Vagina (tissue), 2 donors: ENCODE measurements around the gene CADPS. TPM values are rescaled to one million over a fixed set of nuclear protein-coding genes. Genes with fewer than 3 reads are reported as not detected.

Source experiments
- DNase-seq, 2 donors: peaks; one replicate each; pipeline ENCODE4 v3.0.0-alpha.2; 2017; ENCODE audit errors: extremely low spot score in 2 of 2
- H3K27ac ChIP-seq: fragments of 200-600 bp; sonication (generic); one replicate; pipeline ENCODE4 v1.5.1; 2019
- H3K27me3 ChIP-seq: fragments of 200-600 bp; sonication (generic); one replicate; pipeline ENCODE4 v1.5.1; 2019
- H3K36me3 ChIP-seq, 2 donors: fragments of 200-600 bp; sonication (generic); one replicate each; pipeline ENCODE4 v1.5.1; 2017 to 2019
- H3K4me1 ChIP-seq: fragments of 200-600 bp; sonication (generic); one replicate; pipeline ENCODE4 v1.5.1; 2019
- H3K4me3 ChIP-seq, 2 donors: fragments of 200-600 bp; sonication (generic); 1 replicate in 1 of 2; 2 replicates in 1 of 2; pipeline ENCODE4 v1.5.1; 2016 to 2019
- H3K9me3 ChIP-seq: fragments of 200-600 bp; sonication (generic); one replicate; pipeline ENCODE4 v1.5.1; 2019
- POLR2A ChIP-seq, 2 donors: fragments of 450-650 bp; IDR thresholded peaks; one replicate each; pipeline ENCODE4 v1.6.1; 2017; ENCODE audit warnings: antibody characterized with exemption in 2 of 2, mild to moderate bottlenecking in 2 of 2, moderate library complexity in 2 of 2
- POLR2AphosphoS5 ChIP-seq, 2 donors: sonication (generic); formaldehyde crosslinking; IDR thresholded peaks; one replicate each; pipeline ENCODE4 v1.9.0; 2017; ENCODE audit warnings: antibody characterized with exemption in 2 of 2, mild to moderate bottlenecking in 2 of 2, low read depth in 1 of 2; ENCODE audit not compliant: insufficient read depth in 1 of 2
- intact Hi-C: fragments of 100-400 bp; cut with DNase I; formaldehyde crosslinking; loops from one replicate; pipeline ENCODE4 v1.15.1; 2023
- total RNA-seq: library from RNA; depleted of rRNA; stranded (reverse); fragments of >200 nt; gene quantifications from one replicate; pipeline ENCODE4 v1.2.3, GENCODE V29; 2016
- TF ChIP-seq, protein P1 (sequence below), 3 experiments: fragments of 450-650 bp in 2 of 3; fragments of 200-600 bp in 1 of 3; sonication (generic) in 1 of 3; IDR thresholded peaks; one replicate each; pipeline ENCODE4 v1.5.1; 2017 to 2019; ENCODE audit warnings: antibody characterized with exemption in 3 of 3, mild to moderate bottlenecking in 2 of 3, moderate library complexity in 2 of 3

CADPS gene
- total RNA-seq, 1 donor from 2014 or later: 12.8 TPM

DNA sequence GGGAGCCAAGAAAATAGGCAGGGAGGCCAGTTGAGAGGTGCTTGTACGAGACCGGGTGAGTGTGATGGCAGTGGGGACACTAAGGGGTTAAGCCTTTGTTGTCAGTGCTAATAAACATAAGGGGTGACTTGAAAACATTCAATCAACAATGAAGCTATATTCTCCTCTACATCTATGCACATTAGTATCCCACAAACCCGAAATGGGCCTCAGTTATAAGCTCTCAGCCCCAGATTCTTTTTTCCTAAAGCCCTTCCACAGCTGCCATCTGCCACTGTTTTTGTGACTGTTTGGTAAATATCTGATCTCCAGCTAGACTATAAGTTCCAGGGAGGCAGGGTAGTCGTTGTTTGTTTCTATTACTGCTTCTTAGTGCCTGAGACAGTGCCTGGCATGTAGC lies 118.2 kb downstream of the CADPS start:
- intact Hi-C loops: no loop called here
- H3K4me1 ChIP-seq: no peaks in the 10 kb centered on the region
- no peaks in the 10 kb centered on the region for H3K9me3 ChIP-seq
- no peaks in the 10 kb centered on the region for H3K27me3 ChIP-seq
- no peak for DNase-seq
- no peaks in the 10 kb centered on the region for H3K36me3 ChIP-seq
- no peak overlapping the region for H3K4me3 ChIP-seq
- no peak for TF ChIP-seq POLR2AphosphoS5 (IDR thresholded peaks at IDR 0.05; ENCODE audit: insufficient read depth in 1 of 2, low read depth in 1 of 2)
- TF ChIP-seq, protein P1, sequence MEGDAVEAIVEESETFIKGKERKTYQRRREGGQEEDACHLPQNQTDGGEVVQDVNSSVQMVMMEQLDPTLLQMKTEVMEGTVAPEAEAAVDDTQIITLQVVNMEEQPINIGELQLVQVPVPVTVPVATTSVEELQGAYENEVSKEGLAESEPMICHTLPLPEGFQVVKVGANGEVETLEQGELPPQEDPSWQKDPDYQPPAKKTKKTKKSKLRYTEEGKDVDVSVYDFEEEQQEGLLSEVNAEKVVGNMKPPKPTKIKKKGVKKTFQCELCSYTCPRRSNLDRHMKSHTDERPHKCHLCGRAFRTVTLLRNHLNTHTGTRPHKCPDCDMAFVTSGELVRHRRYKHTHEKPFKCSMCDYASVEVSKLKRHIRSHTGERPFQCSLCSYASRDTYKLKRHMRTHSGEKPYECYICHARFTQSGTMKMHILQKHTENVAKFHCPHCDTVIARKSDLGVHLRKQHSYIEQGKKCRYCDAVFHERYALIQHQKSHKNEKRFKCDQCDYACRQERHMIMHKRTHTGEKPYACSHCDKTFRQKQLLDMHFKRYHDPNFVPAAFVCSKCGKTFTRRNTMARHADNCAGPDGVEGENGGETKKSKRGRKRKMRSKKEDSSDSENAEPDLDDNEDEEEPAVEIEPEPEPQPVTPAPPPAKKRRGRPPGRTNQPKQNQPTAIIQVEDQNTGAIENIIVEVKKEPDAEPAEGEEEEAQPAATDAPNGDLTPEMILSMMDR (IDR thresholded peaks at IDR 0.05): no peak
- TF ChIP-seq POLR2A (IDR thresholded peaks at IDR 0.05): no peak
- no peak overlapping the region for H3K27ac ChIP-seq

DNA sequence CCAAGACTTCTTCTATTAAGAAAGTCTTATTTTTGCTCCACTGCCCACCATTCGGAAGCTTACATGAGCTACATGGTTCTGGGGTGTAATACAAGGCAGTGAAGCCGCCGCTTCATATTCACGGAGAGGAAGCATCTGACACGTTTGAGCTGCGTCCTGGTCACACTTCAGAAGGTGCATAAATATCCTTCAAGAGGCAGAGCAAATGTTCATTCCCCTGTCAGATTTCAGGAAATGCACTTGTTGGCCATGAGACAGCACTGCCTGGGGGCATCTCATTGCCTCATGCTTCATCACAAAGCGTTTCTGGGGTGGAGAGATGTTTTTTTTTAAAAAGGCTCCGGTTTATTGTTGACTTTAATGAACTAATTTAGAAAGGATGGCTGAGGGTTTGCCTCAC lies 119.9 kb downstream of the CADPS start:
- intact Hi-C loops: no loop called here
- no peaks in the 10 kb centered on the region for H3K27me3 ChIP-seq
- H3K4me3 ChIP-seq: no peak overlapping the region
- no peaks in the 10 kb centered on the region for H3K4me1 ChIP-seq
- TF ChIP-seq POLR2A (IDR thresholded peaks at IDR 0.05) (no peak), POLR2AphosphoS5 (IDR thresholded peaks at IDR 0.05; ENCODE audit: insufficient read depth in 1 of 2, low read depth in 1 of 2) (no peak)
- TF ChIP-seq, protein P1 (IDR thresholded peaks at IDR 0.05): no peak
- H3K27ac ChIP-seq: no peak overlapping the region
- no peaks in the 10 kb centered on the region for H3K36me3 ChIP-seq
- no peaks in the 10 kb centered on the region for H3K9me3 ChIP-seq
- no peak for DNase-seq

- Histone ChIP-seq H3K4me1 (no peaks in the 10 kb centered on the region), H3K27ac (no peak overlapping the region), H3K27me3 (no peaks in the 10 kb centered on the region), H3K9me3 (no peaks in the 10 kb centered on the region), H3K36me3 (no peaks in the 10 kb centered on the region), H3K4me3 (no peak overlapping the region)
- TF ChIP-seq POLR2AphosphoS5 (IDR thresholded peaks at IDR 0.05; ENCODE audit: insufficient read depth in 1 of 2, low read depth in 1 of 2) (no peak), POLR2A (IDR thresholded peaks at IDR 0.05) (no peak)
- TF ChIP-seq, protein P1 (IDR thresholded peaks at IDR 0.05): no peak
- intact Hi-C loops: no loop called here
- no peak for DNase-seq
These were observed 125.6 kb downstream of the CADPS start for GRCh38 chr3:62749657-62750056.

- Histone ChIP-seq H3K9me3 (no peaks in the 10 kb centered on the region), H3K27me3 (no peaks in the 10 kb centered on the region), H3K27ac (no peak overlapping the region), H3K4me1 (no peaks in the 10 kb centered on the region), H3K36me3 (no peaks in the 10 kb centered on the region), H3K4me3 (no peak overlapping the region)
- TF ChIP-seq, protein P1 (IDR thresholded peaks at IDR 0.05): no peak
- TF ChIP-seq POLR2AphosphoS5 (IDR thresholded peaks at IDR 0.05; ENCODE audit: insufficient read depth in 1 of 2, low read depth in 1 of 2): no peak
- TF ChIP-seq POLR2A (IDR thresholded peaks at IDR 0.05): no peak
- intact Hi-C loops: no loop called here
- no peak for DNase-seq
These were observed 126.1 kb downstream of the CADPS start for GRCh38 chr3:62749130-62749529.

DNA sequence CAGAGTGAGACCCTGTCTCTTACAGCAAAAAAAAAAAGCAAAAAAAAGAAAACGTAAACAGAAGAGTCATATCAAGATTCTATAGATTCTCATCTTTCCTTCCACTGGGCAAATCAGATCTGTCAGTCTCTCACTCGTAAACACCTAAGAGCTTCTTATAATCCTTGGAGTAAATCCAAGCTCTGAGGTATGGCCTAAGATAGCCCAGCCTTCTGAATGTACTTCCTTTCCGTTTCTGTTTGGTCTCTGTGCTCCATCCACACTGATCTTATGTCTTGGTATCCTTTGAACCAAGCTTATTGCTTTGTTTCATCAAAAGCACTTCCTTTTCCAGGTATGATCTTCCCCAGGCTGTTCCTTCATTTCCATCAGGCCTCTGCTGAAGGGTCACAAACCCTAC lies 137.8 kb downstream of the CADPS start:
- H3K9me3 ChIP-seq: no peaks in the 10 kb centered on the region
- no peaks in the 10 kb centered on the region for H3K27me3 ChIP-seq
- no peaks in the 10 kb centered on the region for H3K4me1 ChIP-seq
- no peak overlapping the region for H3K27ac ChIP-seq
- intact Hi-C loops: no loop called here
- no peaks in the 10 kb centered on the region for H3K36me3 ChIP-seq
- no peak for DNase-seq
- no peak overlapping the region for H3K4me3 ChIP-seq
- no peak for TF ChIP-seq POLR2AphosphoS5 (IDR thresholded peaks at IDR 0.05; ENCODE audit: insufficient read depth in 1 of 2, low read depth in 1 of 2)
- no peak for TF ChIP-seq POLR2A (IDR thresholded peaks at IDR 0.05)
- TF ChIP-seq, protein P1 (IDR thresholded peaks at IDR 0.05): no peak
